HUES48 (cell line): ENCODE measurements around the gene KIF3A.

ENCODE experiments used
- H3K27ac ChIP-seq: one replicate; pipeline ENCODE4 v1.7.0; 2013; ENCODE audit warnings: low read depth, low read length, inconsistent platforms
- H3K27me3 ChIP-seq: 2 replicates; pipeline ENCODE4 v1.6.1; 2013; ENCODE audit warnings: mild to moderate bottlenecking, low read length; ENCODE audit not compliant: control insufficient read depth, insufficient read depth
- H3K36me3 ChIP-seq: 2 replicates; pipeline ENCODE4 v1.6.1; 2013; ENCODE audit warnings: low read length; ENCODE audit not compliant: control insufficient read depth, insufficient read depth
- H3K4me1 ChIP-seq: 2 replicates; pipeline ENCODE4 v1.6.1; 2013; ENCODE audit warnings: mild to moderate bottlenecking, low read length; ENCODE audit not compliant: control insufficient read depth, insufficient read depth
- H3K4me3 ChIP-seq: 2 replicates; pipeline ENCODE4 v1.5.1; 2013; ENCODE audit warnings: mild to moderate bottlenecking, low read depth, low read length
- H3K9ac ChIP-seq: 2 replicates; pipeline ENCODE4 v1.6.1; 2013; ENCODE audit warnings: mild to moderate bottlenecking, low read depth, low read length, moderate library complexity
- H3K9me3 ChIP-seq: 2 replicates; pipeline ENCODE4 v1.6.1; 2013; ENCODE audit warnings: low read length; ENCODE audit not compliant: control insufficient read depth, insufficient read depth

Gene KIF3A

GRCh38 chr5:132674671-132675506 lies 62.5 kb downstream of the KIF3A start:
- no peak overlapping the region for H3K27ac ChIP-seq
- H3K9me3 ChIP-seq: no peaks in the 10 kb centered on the region
- H3K4me1 ChIP-seq: no peaks in the 10 kb centered on the region
- H3K4me3 ChIP-seq: no peak overlapping the region
- H3K27me3 ChIP-seq: no peaks in the 10 kb centered on the region
- H3K9ac ChIP-seq: no peak overlapping the region
- H3K36me3 ChIP-seq: no peaks in the 10 kb centered on the region

GRCh38 chr5:132673939-132674630 lies 63.3 kb downstream of the KIF3A start, which contains the start of gene IL4:
Gene IL4, plus strand, starts transcription at chr5:132673989. Its CDS starts 62 bp downstream, at chr5:132674051.
- Histone ChIP-seq H3K27ac (no peak within 1 kb of the TSS), H3K36me3 (no peaks in the 10 kb centered on the region), H3K4me1 (no peaks in the 10 kb centered on the region), H3K9me3 (no peaks in the 10 kb centered on the region), H3K27me3 (no peaks in the 10 kb centered on the region), H3K4me3 (no peak within 1 kb of the TSS), H3K9ac (no peak within 1 kb of the TSS)

- Histone ChIP-seq H3K9ac (no peak overlapping the region), H3K4me3 (no peak overlapping the region), H3K36me3 (no peaks in the 10 kb centered on the region), H3K27me3 (no peaks in the 10 kb centered on the region), H3K27ac (no peak overlapping the region), H3K9me3 (no peaks in the 10 kb centered on the region), H3K4me1 (no peaks in the 10 kb centered on the region)
Observed at GRCh38 chr5:132673488-132673887, 63.9 kb downstream of the KIF3A start.

- no peak overlapping the region for H3K9ac ChIP-seq
- H3K27ac ChIP-seq: no peak overlapping the region
- no peak overlapping the region for H3K4me3 ChIP-seq
- no peaks in the 10 kb centered on the region for H3K9me3 ChIP-seq
- H3K4me1 ChIP-seq: no peaks in the 10 kb centered on the region
- no peaks in the 10 kb centered on the region for H3K36me3 ChIP-seq
- H3K27me3 ChIP-seq: no peaks in the 10 kb centered on the region
Observed at GRCh38 chr5:132671000-132671399, 66.3 kb downstream of the KIF3A start.

- Histone ChIP-seq H3K4me3 (no peak overlapping the region), H3K9me3 (no peaks in the 10 kb centered on the region), H3K27ac (no peak overlapping the region), H3K27me3 (no peaks in the 10 kb centered on the region), H3K36me3 (no peaks in the 10 kb centered on the region), H3K4me1 (no peaks in the 10 kb centered on the region), H3K9ac (no peak overlapping the region)
Observed at GRCh38 chr5:132669966-132670882, 67.1 kb downstream of the KIF3A start.

GRCh38 chr5:132669455-132669820 lies 67.9 kb downstream of the KIF3A start:
- Histone ChIP-seq H3K9ac (no peak overlapping the region), H3K4me1 (no peaks in the 10 kb centered on the region), H3K4me3 (no peak overlapping the region), H3K27ac (no peak overlapping the region), H3K27me3 (no peaks in the 10 kb centered on the region), H3K9me3 (no peaks in the 10 kb centered on the region), H3K36me3 (no peaks in the 10 kb centered on the region)

- Histone ChIP-seq H3K27ac (no peak overlapping the region), H3K36me3 (no peaks in the 10 kb centered on the region), H3K4me1 (no peaks in the 10 kb centered on the region), H3K4me3 (no peak overlapping the region), H3K27me3 (no peaks in the 10 kb centered on the region), H3K9ac (no peak overlapping the region), H3K9me3 (no peaks in the 10 kb centered on the region)
Observed at GRCh38 chr5:132668706-132669454, 68.5 kb downstream of the KIF3A start.

GRCh38 chr5:132667761-132668705 lies 69.3 kb downstream of the KIF3A start:
- H3K27me3 ChIP-seq: no peaks in the 10 kb centered on the region
- H3K4me1 ChIP-seq: no peaks in the 10 kb centered on the region
- H3K36me3 ChIP-seq: no peaks in the 10 kb centered on the region
- H3K4me3 ChIP-seq: no peak overlapping the region
- no peak overlapping the region for H3K27ac ChIP-seq
- no peak overlapping the region for H3K9ac ChIP-seq
- no peaks in the 10 kb centered on the region for H3K9me3 ChIP-seq

- Histone ChIP-seq H3K27me3 (no peaks in the 10 kb centered on the region), H3K9ac (no peak overlapping the region), H3K36me3 (no peaks in the 10 kb centered on the region), H3K27ac (no peak overlapping the region), H3K9me3 (no peaks in the 10 kb centered on the region), H3K4me3 (no peak overlapping the region), H3K4me1 (no peaks in the 10 kb centered on the region)
Observed at GRCh38 chr5:132667309-132667708, 70.0 kb downstream of the KIF3A start.
